CD14-positive monocyte (primary cell): ENCODE data around the gene ZFP62. TPM values are rescaled to one million over a fixed set of nuclear protein-coding genes. Genes with fewer than 3 reads are reported as not detected.

Source experiments
- DNase-seq, 3 donors: peaks; one replicate each; pipeline ENCODE4 v3.0.0-alpha.2; 2011 to 2022
- H2AFZ ChIP-seq: 2 replicates; pipeline ENCODE4 v1.6.0; 2012; ENCODE audit warnings: mild to moderate bottlenecking, low read depth, low read length, inconsistent platforms; ENCODE audit not compliant: insufficient read depth, poor library complexity, severe bottlenecking
- H3K27ac ChIP-seq, 2 donors: 1 replicate in 1 of 2; 2 replicates in 1 of 2; pipeline ENCODE4 v1.5.1; 2012 to 2013; ENCODE audit warnings: low read length in 2 of 2, control low read depth in 1 of 2, inconsistent platforms in 1 of 2, low read depth in 1 of 2, mild to moderate bottlenecking in 1 of 2
- H3K27me3 ChIP-seq, 2 donors: one replicate each; pipeline versions ENCODE4 v1.6.0 to v1.6.1; 2011 to 2013; ENCODE audit warnings: low read length in 2 of 2; ENCODE audit not compliant: control insufficient read depth in 2 of 2, insufficient read depth in 2 of 2
- H3K36me3 ChIP-seq, 2 donors: replicated peaks in 1 of 2; 1 replicate in 1 of 2; 2 replicates in 1 of 2; pipeline versions ENCODE4 v1.5.1 to v1.6.1; 2012 to 2013; ENCODE audit warnings: low read length in 2 of 2, control low read depth in 1 of 2, inconsistent platforms in 1 of 2, mild to moderate bottlenecking in 1 of 2; ENCODE audit not compliant: insufficient read depth in 2 of 2, control insufficient read depth in 1 of 2
- H3K4me1 ChIP-seq, 2 donors: 1 replicate in 1 of 2; 2 replicates in 1 of 2; pipeline versions ENCODE4 v1.5.1 to v1.6.1; 2012 to 2013; ENCODE audit warnings: low read length in 2 of 2, control low read depth in 1 of 2, inconsistent platforms in 1 of 2, mild to moderate bottlenecking in 1 of 2, moderate library complexity in 1 of 2; ENCODE audit not compliant: insufficient read depth in 2 of 2, control insufficient read depth in 1 of 2
- H3K4me2 ChIP-seq: replicated peaks from 2 replicates; pipeline ENCODE3; 2012; ENCODE audit warnings: low read length, moderate library complexity, mild to moderate bottlenecking; ENCODE audit not compliant: poor library complexity, severe bottlenecking; ENCODE audit errors: extremely low read depth
- H3K4me3 ChIP-seq, 3 experiments: fragments of 200-600 bp in 1 of 3; sonication (generic) in 1 of 3; replicated peaks in 1 of 3; 1 replicate in 2 of 3; 2 replicates in 1 of 3; pipeline ENCODE4 v1.5.1; 2011 to 2013; ENCODE audit warnings: low read length in 3 of 3, mild to moderate bottlenecking in 3 of 3, control low read depth in 2 of 3, low read depth in 2 of 3, inconsistent platforms in 1 of 3, moderate library complexity in 1 of 3
- H3K79me2 ChIP-seq: 2 replicates; pipeline ENCODE4 v1.6.0; 2012; ENCODE audit warnings: mild to moderate bottlenecking, control low read depth, inconsistent platforms, low read length, moderate library complexity; ENCODE audit not compliant: insufficient read depth
- H3K9ac ChIP-seq: 2 replicates; pipeline ENCODE4 v1.6.0; 2017; ENCODE audit warnings: low read length, mild to moderate bottlenecking; ENCODE audit not compliant: insufficient read depth, poor library complexity, severe bottlenecking
- H3K9me3 ChIP-seq, 2 donors: replicated peaks in 1 of 2; 1 replicate in 1 of 2; 2 replicates in 1 of 2; pipeline versions ENCODE4 v1.5.1 to v1.6.1; 2012 to 2013; ENCODE audit warnings: low read length in 2 of 2, control low read depth in 1 of 2; ENCODE audit not compliant: control insufficient read depth in 1 of 2, insufficient read depth in 1 of 2
- H4K20me1 ChIP-seq: 2 replicates; pipeline ENCODE4 v1.6.0; 2012; ENCODE audit warnings: mild to moderate bottlenecking, low read length, control low read depth, moderate library complexity; ENCODE audit not compliant: insufficient read depth
- H3K27ac Mint-ChIP-seq, 7 donors: one replicate each; pipeline ENCODE4 v1.8.0; 2020; ENCODE audit warnings: mild to moderate bottlenecking in 7 of 7, mixed read lengths in 7 of 7, moderate library complexity in 6 of 7, inconsistent platforms in 2 of 7
- H3K27me3 Mint-ChIP-seq, 3 donors: one replicate each; pipeline ENCODE4 v1.8.0; 2021 to 2022; ENCODE audit warnings: low read depth in 3 of 3, mild to moderate bottlenecking in 3 of 3, mixed read lengths in 3 of 3, moderate library complexity in 3 of 3, inconsistent platforms in 1 of 3
- H3K36me3 Mint-ChIP-seq, 2 donors: one replicate each; pipeline ENCODE4 v1.8.0; 2020; ENCODE audit warnings: mixed read lengths in 2 of 2, inconsistent platforms in 1 of 2, mild to moderate bottlenecking in 1 of 2
- H3K4me1 Mint-ChIP-seq: one replicate; pipeline ENCODE4 v1.8.0; 2020; ENCODE audit warnings: mild to moderate bottlenecking, mixed read lengths
- H3K4me3 Mint-ChIP-seq, 2 donors: one replicate each; pipeline ENCODE4 v1.8.0; 2020; ENCODE audit warnings: mild to moderate bottlenecking in 2 of 2, mixed read lengths in 2 of 2, moderate library complexity in 1 of 2
- H3K9me3 Mint-ChIP-seq, 7 donors: one replicate each; pipeline ENCODE4 v1.8.0; 2020 to 2022; ENCODE audit warnings: mixed read lengths in 7 of 7, mild to moderate bottlenecking in 6 of 7, moderate library complexity in 6 of 7, inconsistent platforms in 2 of 7
- WGBS: methylation state at CpG from one replicate; pipeline ENCODE4 v1.1.5; 2013; ENCODE audit warnings: missing lambda C conversion rate; ENCODE audit not compliant: insufficient coverage; 5-methylcytosine and 5-hydroxymethylcytosine counted together
- intact Hi-C, 2 donors: fragments of 100-400 bp; cut with micrococcal nuclease; formaldehyde crosslinking; loops; one replicate each; pipeline versions ENCODE4 v1.15.0 to v1.15.1; 2023
- polyA plus RNA-seq, 3 donors: library from polyadenylated mRNA; depleted of rRNA in 1 of 3; unstranded in 2 of 3; stranded (reverse) in 1 of 3; fragments of 300-500 nt in 2 of 3; fragments of >200 nt in 1 of 3; fragmentation: Illumina TruSeq in 2 of 3; gene quantifications; 1 replicate in 2 of 3; 2 replicates in 1 of 3; pipeline ENCODE4 v1.2.3, GENCODE V29; 2012 to 2021
- TF ChIP-seq, protein P1 (sequence below): fragments of 200-600 bp; IDR thresholded peaks from one replicate; pipeline ENCODE4 v1.8.0; 2022; ENCODE audit warnings: antibody characterized with exemption, mild to moderate bottlenecking

ZFP62 gene
- polyA plus RNA-seq, 3 donors, result 4.1 to 7.1 (median 6.5) TPM

GRCh38 chr5:180817893-180818674 is 43.0 kb downstream of the ZFP62 start:
- 56% methylated on average over 8 of the region's 13 CpGs for WGBS
- peaks cover 74% of the 10 kb centered on the region for H3K4me1 Mint-ChIP-seq
- H3K27ac ChIP-seq, result no peak overlapping the region
- H3K79me2 ChIP-seq, result peaks cover 24% of the 10 kb centered on the region
- no peak overlapping the region for H2AFZ ChIP-seq
- H3K36me3 Mint-ChIP-seq, result peaks cover 0 to 13% of the 10 kb centered on the region in 2 donors
- TF ChIP-seq, protein P1, sequence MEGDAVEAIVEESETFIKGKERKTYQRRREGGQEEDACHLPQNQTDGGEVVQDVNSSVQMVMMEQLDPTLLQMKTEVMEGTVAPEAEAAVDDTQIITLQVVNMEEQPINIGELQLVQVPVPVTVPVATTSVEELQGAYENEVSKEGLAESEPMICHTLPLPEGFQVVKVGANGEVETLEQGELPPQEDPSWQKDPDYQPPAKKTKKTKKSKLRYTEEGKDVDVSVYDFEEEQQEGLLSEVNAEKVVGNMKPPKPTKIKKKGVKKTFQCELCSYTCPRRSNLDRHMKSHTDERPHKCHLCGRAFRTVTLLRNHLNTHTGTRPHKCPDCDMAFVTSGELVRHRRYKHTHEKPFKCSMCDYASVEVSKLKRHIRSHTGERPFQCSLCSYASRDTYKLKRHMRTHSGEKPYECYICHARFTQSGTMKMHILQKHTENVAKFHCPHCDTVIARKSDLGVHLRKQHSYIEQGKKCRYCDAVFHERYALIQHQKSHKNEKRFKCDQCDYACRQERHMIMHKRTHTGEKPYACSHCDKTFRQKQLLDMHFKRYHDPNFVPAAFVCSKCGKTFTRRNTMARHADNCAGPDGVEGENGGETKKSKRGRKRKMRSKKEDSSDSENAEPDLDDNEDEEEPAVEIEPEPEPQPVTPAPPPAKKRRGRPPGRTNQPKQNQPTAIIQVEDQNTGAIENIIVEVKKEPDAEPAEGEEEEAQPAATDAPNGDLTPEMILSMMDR, result no peak
- DNase-seq, result peak in 2 of 3 donors; percentile 28 to 51
- no peak overlapping the region for H3K4me3 ChIP-seq
- H3K27ac Mint-ChIP-seq, result peak overlapping the region in 6 of 7 donors; percentile 27 to 98 (median 87)
- H3K9ac ChIP-seq, result no peak overlapping the region
- H3K9me3 Mint-ChIP-seq, result no peaks in the 10 kb centered on the region
- H4K20me1 ChIP-seq, result peaks cover 12% of the 10 kb centered on the region
- intact Hi-C loops, result no loop called here
- H3K9me3 ChIP-seq, result no peaks in the 10 kb centered on the region
- H3K27me3 ChIP-seq, result no peaks in the 10 kb centered on the region
- H3K4me1 ChIP-seq, result peaks cover 73 to 80% of the 10 kb centered on the region in 2 donors
- peak overlapping the region in 1 of 2 donors; percentile 4 for H3K4me3 Mint-ChIP-seq
- H3K4me2 ChIP-seq, result no peak overlapping the region
- H3K27me3 Mint-ChIP-seq, result peaks cover 0 to 5% (median 2%) of the 10 kb centered on the region in 3 donors
- no peaks in the 10 kb centered on the region for H3K36me3 ChIP-seq

DNA sequence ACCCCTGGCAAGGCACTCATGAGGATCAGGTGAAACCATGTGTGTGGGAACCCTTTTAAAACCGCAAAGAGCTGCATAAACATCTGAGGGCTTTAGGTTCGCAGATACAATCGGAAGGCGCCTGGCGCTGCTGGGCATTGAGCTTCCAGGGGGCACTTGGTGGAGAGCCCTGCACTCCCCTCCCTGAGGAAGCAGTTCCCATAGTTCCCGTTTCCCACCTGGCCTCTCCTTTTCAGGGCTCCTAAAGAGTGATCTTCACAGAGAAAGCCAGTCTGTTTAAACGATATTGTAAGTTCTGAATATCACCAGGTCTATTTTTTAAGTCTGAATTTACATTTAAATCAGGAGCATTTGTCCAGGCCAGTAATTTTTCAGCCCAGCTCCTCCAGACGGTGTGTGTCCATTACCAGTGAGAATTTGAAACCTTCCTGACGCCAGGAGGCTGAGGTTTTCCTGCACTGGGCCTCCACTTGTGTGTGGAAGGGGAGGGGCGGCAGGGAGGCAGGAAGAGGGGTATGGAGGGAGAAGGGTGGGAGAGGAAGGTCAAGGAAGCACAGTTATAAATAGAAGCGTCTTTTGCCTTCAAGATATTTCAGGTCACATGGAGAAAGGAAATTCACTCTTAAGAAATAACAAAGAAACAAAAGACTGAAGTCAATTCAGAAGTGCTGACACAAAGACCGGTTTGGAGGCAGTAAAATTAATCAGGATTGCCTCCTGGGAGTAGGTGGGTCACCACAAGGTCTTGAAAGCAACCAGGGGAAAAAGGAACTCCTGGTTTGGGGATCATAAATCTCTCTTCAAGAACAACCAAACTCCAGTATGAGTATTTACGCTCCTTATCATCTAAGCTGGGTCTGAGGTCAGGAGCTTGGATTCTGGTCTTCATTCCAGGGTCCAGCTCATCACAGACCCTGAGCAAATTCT is 44.2 kb downstream of the ZFP62 start:
- Mint-ChIP-seq H3K9me3 (no peaks in the 10 kb centered on the region), H3K4me3 (peak overlapping the region in 1 of 2 donors; percentile 46), H3K4me1 (peaks cover 79% of the 10 kb centered on the region), H3K27me3 (peaks cover 0 to 5% (median 2%) of the 10 kb centered on the region in 3 donors), H3K27ac (peak overlapping the region; percentile 88 to 98 (median 96)), H3K36me3 (peaks cover 5 to 19% of the 10 kb centered on the region in 2 donors)
- DNase-seq, result no peak
- Histone ChIP-seq H3K27me3 (no peaks in the 10 kb centered on the region), H3K4me3 (peak overlapping the region in 1 of 3 experiments; percentile 98), H2AFZ (peak overlapping the region; percentile 69), H3K27ac (peak overlapping the region; percentile 89 to 95), H3K79me2 (peaks cover 36% of the 10 kb centered on the region), H4K20me1 (peaks cover 18% of the 10 kb centered on the region), H3K4me1 (peaks cover 75 to 87% of the 10 kb centered on the region in 2 donors), H3K36me3 (no peaks in the 10 kb centered on the region), H3K9me3 (no peaks in the 10 kb centered on the region), H3K4me2 (peak overlapping the region; percentile 57), H3K9ac (no peak overlapping the region)
- intact Hi-C loops, result no loop called here
- WGBS, result 1% methylated on average over 8 of the region's 13 CpGs
- TF ChIP-seq, protein P1, result no peak
